Activated CD8-positive, alpha-beta memory T cell treated with anti-CD3 and anti-CD28 coated beads for 4 hours (primary cell): Measurements from ENCODE around the gene ELMO1.

ENCODE experiments used
- DNase-seq, 2 donors: peaks; one replicate each; pipeline ENCODE4 v3.0.0-alpha.2; 2020; ENCODE audit warnings: low read depth in 2 of 2

ELMO1 gene

GRCh38 chr7:36847946-36848345, 600.7 kb downstream of the ELMO1 start:
- DNase-seq: no peak

GRCh38 chr7:36844374-36844773, 604.3 kb downstream of the ELMO1 start:
- no peak for DNase-seq

- no peak for DNase-seq
These were observed 607.8 kb downstream of the ELMO1 start for GRCh38 chr7:36840904-36841303.

GRCh38 chr7:36838616-36839225, 609.9 kb downstream of the ELMO1 start:
- DNase-seq: no peak

- no peak for DNase-seq
These were observed 617.6 kb downstream of the ELMO1 start for GRCh38 chr7:36831049-36831448.

GRCh38 chr7:36827726-36828703, 620.6 kb downstream of the ELMO1 start:
- DNase-seq: no peak

- no peak for DNase-seq
These were observed 623.2 kb downstream of the ELMO1 start for GRCh38 chr7:36825501-36825900.

GRCh38 chr7:36823353-36823752, 625.3 kb downstream of the ELMO1 start:
- no peak for DNase-seq

- no peak for DNase-seq
These were observed 627.0 kb downstream of the ELMO1 start for GRCh38 chr7:36821617-36822016.

- DNase-seq: no peak
These were observed 628.0 kb downstream of the ELMO1 start for GRCh38 chr7:36820527-36821170.

- no peak for DNase-seq
These were observed 629.0 kb downstream of the ELMO1 start for GRCh38 chr7:36819639-36820038.

GRCh38 chr7:36814311-36814710, 634.4 kb downstream of the ELMO1 start:
- no peak for DNase-seq

GRCh38 chr7:36811807-36812206, 636.9 kb downstream of the ELMO1 start:
- no peak for DNase-seq

- DNase-seq: no peak
These were observed 638.2 kb downstream of the ELMO1 start for GRCh38 chr7:36810489-36810888.

- no peak for DNase-seq
These were observed 638.6 kb downstream of the ELMO1 start for GRCh38 chr7:36810032-36810431.

- DNase-seq: no peak
These were observed 639.2 kb downstream of the ELMO1 start for GRCh38 chr7:36809510-36809909.

- DNase-seq: no peak
These were observed 639.6 kb downstream of the ELMO1 start for GRCh38 chr7:36809086-36809485.

GRCh38 chr7:36806891-36807290, 641.8 kb downstream of the ELMO1 start:
- DNase-seq: no peak
